GM12875 (cell line): ENCODE data around the gene GAD1.

Experiments used
- H3K4me3 ChIP-seq: one replicate; pipeline ENCODE4 v1.5.1; 2011; ENCODE audit warnings: low read depth, low read length, control low read depth
- CTCF ChIP-seq: IDR thresholded peaks from 2 replicates; pipeline ENCODE4 v1.5.1; 2011; ENCODE audit warnings: low read depth, mild to moderate bottlenecking, control low read depth, inconsistent platforms, low read length, moderate library complexity, borderline replicate concordance; ENCODE audit not compliant: insufficient read depth

The GAD1 gene

GRCh38 chr2:170818036-170818751 lies 1.5 kb downstream of the GAD1 start:
- no peak overlapping the region for H3K4me3 ChIP-seq
- TF ChIP-seq CTCF: no peak

- no peak overlapping the region for H3K4me3 ChIP-seq
- no peak for TF ChIP-seq CTCF
Measured at GRCh38 chr2:170818752-170819470, 2.2 kb downstream of the GAD1 start.

DNA sequence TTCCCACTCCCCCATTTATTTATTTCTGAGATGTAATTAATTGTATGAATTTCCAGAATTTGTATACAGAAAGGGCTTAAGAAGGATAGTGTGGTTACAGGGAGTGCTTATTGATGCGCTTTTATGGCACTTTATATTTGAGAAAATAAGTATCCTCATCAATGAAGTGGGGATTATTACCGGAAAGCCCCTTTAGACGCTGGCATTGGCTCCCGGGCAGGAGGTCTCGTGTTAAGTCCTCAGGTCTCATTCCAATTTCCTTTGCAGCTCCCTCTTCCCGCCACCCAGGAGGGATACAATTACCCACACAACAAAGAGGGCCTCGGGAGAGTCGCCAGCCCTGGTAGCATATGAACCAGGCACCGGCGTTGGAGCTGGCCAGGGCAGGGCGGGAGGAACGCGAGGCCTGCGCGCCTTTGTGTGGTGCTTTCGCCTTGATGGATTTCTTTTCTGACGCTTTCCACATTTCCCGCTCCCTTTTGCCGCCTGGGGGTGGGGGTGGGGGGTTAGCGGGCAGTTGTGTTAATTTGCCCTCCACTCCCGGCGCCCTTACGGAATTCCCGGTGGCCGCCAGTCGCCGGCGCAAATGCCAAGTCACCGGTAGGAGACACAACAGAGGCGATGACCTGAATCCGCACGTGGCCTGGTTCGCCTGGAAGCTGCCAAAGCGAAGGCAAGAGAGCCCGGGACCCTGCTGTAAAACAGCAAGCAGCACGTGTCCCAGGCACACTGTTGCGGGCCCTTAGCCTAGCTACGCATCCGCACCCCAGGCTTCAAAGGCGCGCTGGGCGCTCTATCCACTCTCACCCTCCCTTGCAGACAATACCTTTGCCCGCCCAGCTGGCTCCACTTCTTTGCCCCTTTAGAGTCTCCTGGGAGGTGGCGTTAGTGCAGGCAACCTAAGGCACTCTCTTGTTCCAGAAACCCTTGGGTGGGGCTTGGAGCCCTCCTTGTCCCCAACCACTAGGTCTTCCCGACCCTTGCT lies 3.3 kb downstream of the GAD1 start:
- H3K4me3 ChIP-seq: no peak overlapping the region
- no peak for TF ChIP-seq CTCF

DNA sequence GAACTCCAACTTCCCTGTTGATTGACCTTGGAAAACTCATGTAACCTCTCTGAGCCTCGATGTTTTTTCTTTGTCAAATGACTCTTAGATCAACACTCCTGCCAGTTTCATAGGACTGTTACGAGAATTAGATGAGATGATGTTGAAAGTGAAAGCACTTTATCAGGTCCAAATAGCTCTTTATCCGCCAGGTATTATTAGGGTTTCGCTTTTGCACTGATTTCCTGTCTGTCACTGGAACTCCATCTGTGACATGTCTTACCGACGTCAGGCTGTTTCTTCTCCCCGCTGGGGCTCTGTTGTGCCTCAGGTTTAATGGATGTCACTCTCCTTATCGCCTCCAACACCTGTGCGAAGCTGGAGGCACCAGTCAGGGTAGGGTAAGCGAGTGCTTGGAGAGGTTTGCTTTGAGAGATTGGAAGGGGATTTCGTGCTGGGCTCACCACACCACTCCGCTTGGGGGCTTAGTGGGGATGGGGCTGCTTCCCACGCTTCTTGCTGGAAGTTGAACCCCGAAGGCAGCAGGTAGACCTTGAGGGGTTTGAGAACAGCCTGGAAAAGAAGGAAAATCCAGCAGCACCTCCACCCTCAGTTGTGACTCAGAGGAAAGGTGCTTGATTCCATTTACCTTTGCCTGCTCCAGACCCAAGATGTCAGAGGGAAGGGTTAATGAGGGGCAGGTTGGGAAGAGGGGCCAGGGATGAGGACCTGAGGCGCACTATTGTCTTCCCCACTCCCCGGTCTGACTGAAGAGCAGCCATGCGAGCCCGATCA lies 4.3 kb downstream of the GAD1 start:
- no peak overlapping the region for H3K4me3 ChIP-seq
- no peak for TF ChIP-seq CTCF

DNA sequence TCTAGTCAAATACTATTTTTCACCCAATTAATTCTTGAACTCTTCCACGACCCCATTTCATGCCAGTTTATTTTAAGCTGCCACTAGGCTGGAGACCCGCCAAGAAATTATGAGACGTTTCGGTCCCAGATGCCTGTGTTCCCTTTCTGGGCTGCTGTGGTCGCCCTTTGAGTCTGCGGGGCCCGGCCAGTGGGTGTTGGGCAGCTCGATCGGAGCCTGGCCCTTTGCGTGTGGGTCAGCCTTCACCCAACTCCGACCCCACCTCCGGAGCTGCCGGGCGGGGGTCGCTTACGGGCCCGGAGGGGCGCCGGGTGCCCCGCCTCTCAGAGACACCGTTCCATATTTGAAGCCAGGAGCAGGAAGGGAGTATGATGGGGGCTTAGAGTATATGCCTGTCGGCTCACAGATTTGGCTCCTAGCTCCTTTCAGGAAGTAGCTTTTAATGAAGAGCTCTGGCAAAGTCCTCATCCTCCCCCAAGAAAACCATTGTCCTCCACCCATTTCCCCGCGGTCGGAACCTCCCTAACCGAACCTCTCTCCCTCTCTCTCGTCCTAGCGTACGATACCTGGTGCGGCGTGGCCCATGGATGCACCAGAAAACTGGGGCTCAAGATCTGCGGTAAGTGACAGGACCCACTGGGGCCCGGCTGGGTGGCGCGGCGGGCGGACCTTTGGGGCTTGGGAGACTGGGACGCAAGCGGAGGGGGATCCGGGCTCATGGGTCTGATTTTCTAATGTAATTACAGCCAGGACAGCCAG lies 5.0 kb downstream of the GAD1 start:
- H3K4me3 ChIP-seq: no peak overlapping the region
- no peak for TF ChIP-seq CTCF
